ENCODE measurements around the gene PAPSS2.
"Not testable (repeated sequence)": the region's sequence is repeated elsewhere in the genome, so short reads cannot be mapped to it uniquely, and the experiment has no call there.

The PAPSS2 gene
- long read RNA-seq, partial matches to known transcripts = 0 of 1 reads
- long read RNA-seq, other reads (novel, unspliced or antisense) = 1 of 1 reads

- TF ChIP-seq SPI1 (IDR thresholded peaks at IDR 0.05; ENCODE audit: borderline replicate concordance, low read depth) = no peak
- no peak for TF ChIP-seq GABPA (IDR thresholded peaks at IDR 0.05; ENCODE audit: low read depth)
- TF ChIP-seq, protein P1, sequence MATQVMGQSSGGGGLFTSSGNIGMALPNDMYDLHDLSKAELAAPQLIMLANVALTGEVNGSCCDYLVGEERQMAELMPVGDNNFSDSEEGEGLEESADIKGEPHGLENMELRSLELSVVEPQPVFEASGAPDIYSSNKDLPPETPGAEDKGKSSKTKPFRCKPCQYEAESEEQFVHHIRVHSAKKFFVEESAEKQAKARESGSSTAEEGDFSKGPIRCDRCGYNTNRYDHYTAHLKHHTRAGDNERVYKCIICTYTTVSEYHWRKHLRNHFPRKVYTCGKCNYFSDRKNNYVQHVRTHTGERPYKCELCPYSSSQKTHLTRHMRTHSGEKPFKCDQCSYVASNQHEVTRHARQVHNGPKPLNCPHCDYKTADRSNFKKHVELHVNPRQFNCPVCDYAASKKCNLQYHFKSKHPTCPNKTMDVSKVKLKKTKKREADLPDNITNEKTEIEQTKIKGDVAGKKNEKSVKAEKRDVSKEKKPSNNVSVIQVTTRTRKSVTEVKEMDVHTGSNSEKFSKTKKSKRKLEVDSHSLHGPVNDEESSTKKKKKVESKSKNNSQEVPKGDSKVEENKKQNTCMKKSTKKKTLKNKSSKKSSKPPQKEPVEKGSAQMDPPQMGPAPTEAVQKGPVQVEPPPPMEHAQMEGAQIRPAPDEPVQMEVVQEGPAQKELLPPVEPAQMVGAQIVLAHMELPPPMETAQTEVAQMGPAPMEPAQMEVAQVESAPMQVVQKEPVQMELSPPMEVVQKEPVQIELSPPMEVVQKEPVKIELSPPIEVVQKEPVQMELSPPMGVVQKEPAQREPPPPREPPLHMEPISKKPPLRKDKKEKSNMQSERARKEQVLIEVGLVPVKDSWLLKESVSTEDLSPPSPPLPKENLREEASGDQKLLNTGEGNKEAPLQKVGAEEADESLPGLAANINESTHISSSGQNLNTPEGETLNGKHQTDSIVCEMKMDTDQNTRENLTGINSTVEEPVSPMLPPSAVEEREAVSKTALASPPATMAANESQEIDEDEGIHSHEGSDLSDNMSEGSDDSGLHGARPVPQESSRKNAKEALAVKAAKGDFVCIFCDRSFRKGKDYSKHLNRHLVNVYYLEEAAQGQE (IDR thresholded peaks at IDR 0.05; ENCODE audit: insufficient replicate concordance, low read depth) = no peak
- TF ChIP-seq CTCF (IDR thresholded peaks at IDR 0.05; ENCODE audit: insufficient read depth, low read length) = no peak
- no peak for TF ChIP-seq POLR2AphosphoS5 (IDR thresholded peaks at IDR 0.05; ENCODE audit: low read depth)
- peak in 1 of 2 experiments; percentile 32 for DNase-seq (ENCODE audit: low read depth in 1 of 2, low spot score in 1 of 2)
- Histone ChIP-seq H3K27me3 (ENCODE audit: insufficient read depth, poor library complexity, severe bottlenecking) (no peaks in the 10 kb centered on the region), H3K4me3 (replicated peaks; ENCODE audit: insufficient read depth, low read length) (peak within 1 kb of the TSS; percentile 58), H3K27ac (replicated peaks) (no peak within 1 kb of the TSS)
Observed at GRCh38 chr10:87659571-87660483, at the start of gene PAPSS2. PAPSS2 (plus strand) TSS chr10:87659878; CDS start chr10:87659982, 104 bp downstream.

GRCh38 chr10:87611341-87611740 lies 48.3 kb upstream of the PAPSS2 start:
- H3K27ac ChIP-seq (replicated peaks); DNase-seq (ENCODE audit: low read depth in 1 of 2, low spot score in 1 of 2); H3K4me3 ChIP-seq (replicated peaks; ENCODE audit: insufficient read depth, low read length); H3K27me3 ChIP-seq (ENCODE audit: insufficient read depth, poor library complexity, severe bottlenecking): not testable (repeated sequence)

GRCh38 chr10:87612115-87612514 lies 47.6 kb upstream of the PAPSS2 start:
- no peak overlapping the region for H3K27ac ChIP-seq (replicated peaks)
- DNase-seq (ENCODE audit: low read depth in 1 of 2, low spot score in 1 of 2) = no peak
- TF ChIP-seq CTCF (IDR thresholded peaks at IDR 0.05; ENCODE audit: insufficient read depth, low read length) = no peak

GRCh38 chr10:87613751-87614150 lies 45.9 kb upstream of the PAPSS2 start:
- Histone ChIP-seq H3K27me3 (ENCODE audit: insufficient read depth, poor library complexity, severe bottlenecking) (no peaks in the 10 kb centered on the region), H3K27ac (replicated peaks) (no peak overlapping the region), H3K4me3 (replicated peaks; ENCODE audit: insufficient read depth, low read length) (no peak overlapping the region)
- no peak for TF ChIP-seq CTCF (IDR thresholded peaks at IDR 0.05; ENCODE audit: insufficient read depth, low read length)
- TF ChIP-seq, protein P1 (IDR thresholded peaks at IDR 0.05; ENCODE audit: insufficient replicate concordance, low read depth) = no peak
- TF ChIP-seq GABPA (IDR thresholded peaks at IDR 0.05; ENCODE audit: low read depth) = no peak
- no peak for TF ChIP-seq SPI1 (IDR thresholded peaks at IDR 0.05; ENCODE audit: borderline replicate concordance, low read depth)
- TF ChIP-seq POLR2AphosphoS5 (IDR thresholded peaks at IDR 0.05; ENCODE audit: low read depth) = no peak
- DNase-seq (ENCODE audit: low read depth in 1 of 2, low spot score in 1 of 2) = no peak

More at GRCh38 chr10:87612115-87612514, 47.6 kb upstream of the PAPSS2 start:
- Histone ChIP-seq H3K4me3 (replicated peaks; ENCODE audit: insufficient read depth, low read length) (no peak overlapping the region), H3K27me3 (ENCODE audit: insufficient read depth, poor library complexity, severe bottlenecking) (no peaks in the 10 kb centered on the region)

All from HL-60 (cell line).